GM12878 (cell line): ENCODE measurements around the gene ACVR1. TPM values are rescaled to one million over a fixed set of nuclear protein-coding genes. Genes with fewer than 3 reads are reported as not detected.

ENCODE experiments used
- ATAC-seq: fragments of 200-7000 bp; cut with Tn5 transposase; 3 replicates; pipeline ENCODE4 v1.9.1; 2020; ENCODE audit warnings: mild to moderate bottlenecking, moderate library complexity
- BruUV-seq: library from RNA; stranded (reverse); fragments of 400-500 nt; replicated peaks from 2 replicates; lab custom pipeline; 2021; lab: Mats Ljungman, UMichigan
- CTCF ChIA-PET: fragments of 300-600 bp; sonication (Branson Sonifier 250); formaldehyde crosslinking; extraction: SDS; loops from one replicate; lab custom pipeline; 2021; ENCODE audit warnings: inconsistent platforms; lab: Yijun Ruan, JAX
- POLR2A ChIA-PET: fragments of 350-600 bp; formaldehyde crosslinking; extraction: SDS; loops from one replicate; lab custom pipeline; 2021; ENCODE audit warnings: inconsistent platforms; lab: Charles Lee
- RAD21 ChIA-PET: fragments of 300-600 bp; sonication (Branson Sonifier 250); formaldehyde crosslinking; loops from one replicate; lab custom pipeline; 2023; ENCODE audit warnings: antibody characterized with exemption; ENCODE audit not compliant: unreplicated experiment; lab: Charles Lee
- SMC1A ChIA-PET: fragments of 300-600 bp; sonication (Branson Sonifier 250); formaldehyde crosslinking; loops from one replicate; lab custom pipeline; 2023; ENCODE audit not compliant: unreplicated experiment, uncharacterized antibody; lab: Charles Lee
- DNase-seq: peaks from one replicate; pipeline ENCODE4 v3.0.0-alpha.2; 2011; ENCODE audit warnings: low read depth, low spot score
- FAIRE-seq: peaks from 3 replicates; lab custom pipeline; 2011; peaks lifted over from hg19 to GRCh38; lab: Jason Lieb, UNC
- H2AFZ ChIP-seq: 2 replicates; pipeline ENCODE4 v1.6.0; 2011; ENCODE audit warnings: low read depth, low read length, control low read depth; ENCODE audit not compliant: control insufficient read depth
- H3K27ac ChIP-seq: 2 replicates; pipeline ENCODE4 v1.5.1; 2011; ENCODE audit warnings: control low read depth; ENCODE audit not compliant: control insufficient read depth, insufficient read depth
- H3K27me3 ChIP-seq, 2 experiments: replicated peaks in 1 of 2; 2 replicates each; pipeline versions ENCODE4 v1.6.0 to v1.6.1; 2011; ENCODE audit warnings: low read length in 1 of 2; ENCODE audit not compliant: control insufficient read depth in 2 of 2, insufficient read depth in 2 of 2
- H3K36me3 ChIP-seq, 2 experiments: 2 replicates each; pipeline ENCODE4 v1.5.1; 2011; ENCODE audit warnings: low read length in 1 of 2; ENCODE audit not compliant: control insufficient read depth in 2 of 2, insufficient read depth in 2 of 2
- H3K4me1 ChIP-seq: 2 replicates; pipeline ENCODE4 v1.6.1; 2011; ENCODE audit warnings: mild to moderate bottlenecking, low read length, moderate library complexity, mixed read lengths; ENCODE audit not compliant: control insufficient read depth, insufficient read depth
- H3K4me2 ChIP-seq: 2 replicates; pipeline ENCODE4 v1.6.0; 2011; ENCODE audit warnings: control low read depth; ENCODE audit not compliant: control insufficient read depth, insufficient read depth
- H3K4me3 ChIP-seq: fragments of 200-600 bp; sonication (generic); 2 replicates; pipeline ENCODE4 v1.5.1; 2016
- H3K79me2 ChIP-seq: 2 replicates; pipeline ENCODE4 v1.6.0; 2011; ENCODE audit warnings: low read length; ENCODE audit not compliant: control insufficient read depth, insufficient read depth
- H3K9ac ChIP-seq: 2 replicates; pipeline ENCODE4 v1.8.0; 2011; ENCODE audit warnings: low read length, control low read depth, mixed read lengths; ENCODE audit not compliant: control insufficient read depth, insufficient read depth
- H3K9me3 ChIP-seq: replicated peaks from 3 replicates; pipeline ENCODE4 v1.5.1; 2011; ENCODE audit warnings: mild to moderate bottlenecking, low read length; ENCODE audit not compliant: control insufficient read depth, insufficient read depth
- H4K20me1 ChIP-seq: 2 replicates; pipeline ENCODE4 v1.6.0; 2011; ENCODE audit not compliant: control insufficient read depth, insufficient read depth
- BHLHE40 ChIP-seq, 2 experiments: fragments of 450-650 bp in 1 of 2; IDR thresholded peaks; 2 replicates each; pipeline ENCODE4 v1.6.1; 2011 to 2017; ENCODE audit warnings: low read depth in 2 of 2, borderline replicate concordance in 1 of 2, improper control_type of control experiment in 1 of 2, low read length in 1 of 2, mild to moderate bottlenecking in 1 of 2
- CREM ChIP-seq: IDR thresholded peaks from 2 replicates; pipeline ENCODE4 v1.6.1; 2014; ENCODE audit warnings: antibody characterized with exemption, low read depth
- CTCF ChIP-seq, 3 experiments: IDR thresholded peaks in 2 of 3; conservative IDR thresholded peaks in 1 of 3; 2 replicates each; pipeline ENCODE4 v1.5.1; 2011; ENCODE audit warnings: low read depth in 3 of 3, low read length in 3 of 3, mild to moderate bottlenecking in 3 of 3, control low read depth in 2 of 3, moderate library complexity in 2 of 3, inconsistent platforms in 1 of 3, mixed read lengths in 1 of 3; ENCODE audit not compliant: control insufficient read depth in 2 of 3, insufficient read depth in 1 of 3; ENCODE audit errors: extremely low read depth in 1 of 3
- GABPA ChIP-seq: IDR thresholded peaks from 2 replicates; pipeline ENCODE4 v1.6.1; 2014; ENCODE audit warnings: antibody characterized with exemption, low read depth, mild to moderate bottlenecking, inconsistent platforms
- JUND ChIP-seq: IDR thresholded peaks from 2 replicates; pipeline ENCODE4 v1.6.1; 2012; ENCODE audit warnings: low read depth, mild to moderate bottlenecking, low read length, improper control_type of control experiment, moderate library complexity
- MEF2A ChIP-seq: IDR thresholded peaks from 2 replicates; pipeline ENCODE4 v1.6.1; 2011; ENCODE audit warnings: low read depth, mild to moderate bottlenecking, low read length, moderate library complexity; ENCODE audit not compliant: insufficient read depth
- NBN ChIP-seq: fragments of 450-650 bp; IDR thresholded peaks from 2 replicates; pipeline ENCODE4 v1.6.1; 2016
- NKRF ChIP-seq: fragments of 450-650 bp; conservative IDR thresholded peaks from 2 replicates; pipeline ENCODE4 v1.6.1; 2017; ENCODE audit warnings: mild to moderate bottlenecking, moderate library complexity
- POLR2A ChIP-seq: IDR thresholded peaks from 2 replicates; pipeline ENCODE4 v1.6.1; 2011; ENCODE audit warnings: low read depth, mild to moderate bottlenecking, low read length
- RUNX3 ChIP-seq: IDR thresholded peaks from 2 replicates; pipeline ENCODE4 v1.6.1; 2012; ENCODE audit warnings: low read length, inconsistent platforms
- SMAD5 ChIP-seq: IDR thresholded peaks from 2 replicates; pipeline ENCODE4 v1.6.1; 2016; ENCODE audit warnings: antibody characterized with exemption, low read depth
- SREBF2 ChIP-seq: IDR thresholded peaks from 2 replicates; pipeline ENCODE4 v1.6.1; 2012; ENCODE audit warnings: mild to moderate bottlenecking, low read length
- SUPT20H ChIP-seq: IDR thresholded peaks from 2 replicates; pipeline ENCODE4 v1.6.1; 2011; ENCODE audit warnings: low read depth, mild to moderate bottlenecking, low read length, moderate library complexity, borderline replicate concordance; ENCODE audit not compliant: control insufficient read depth
- SUZ12 ChIP-seq: fragments of 200-600 bp; sonication (generic); IDR thresholded peaks from one replicate; pipeline ENCODE4 v1.6.1; 2018; ENCODE audit warnings: antibody characterized with exemption, mild to moderate bottlenecking; ENCODE audit not compliant: unreplicated experiment
- TBL1XR1 ChIP-seq: IDR thresholded peaks from 2 replicates; pipeline ENCODE4 v1.6.1; 2012; ENCODE audit warnings: low read depth, low read length, improper control_type of control experiment
- YBX1 ChIP-seq: fragments of 450-650 bp; IDR thresholded peaks from 2 replicates; pipeline ENCODE4 v1.6.1; 2016; ENCODE audit warnings: antibody characterized with exemption
- ZNF24 ChIP-seq: fragments of 450-650 bp; IDR thresholded peaks from 2 replicates; pipeline ENCODE4 v1.6.1; 2017; ENCODE audit warnings: antibody characterized with exemption, mild to moderate bottlenecking
- ZNF592 ChIP-seq: fragments of 450-650 bp; IDR thresholded peaks from 2 replicates; pipeline ENCODE4 v1.6.1; 2017; ENCODE audit warnings: mild to moderate bottlenecking, moderate library complexity
- in situ Hi-C: fragments of 300-500 bp; cut with MboI; formaldehyde crosslinking; loops from 9 replicates; pipeline ENCODE4 v1.14.3; 2018; ENCODE audit warnings: mixed read lengths
- intact Hi-C: fragments of 100-400 bp; cut with micrococcal nuclease; formaldehyde crosslinking; loops from one replicate; pipeline ENCODE4 v1.14.2; 2022; ENCODE audit not compliant: unreplicated experiment
- polyA plus RNA-seq, 11 experiments: library from polyadenylated mRNA; depleted of rRNA in 4 of 11; unstranded in 6 of 11; stranded (reverse) in 5 of 11; fragments of >200 nt; fragmentation: Nextera tagmentation in 4 of 11; fragmentation: Illumina TruSeq in 1 of 11; extraction: Ambion mirVana in 4 of 11; extraction: Trizol in 1 of 11; gene quantifications; 1 replicate in 1 of 11; 2 replicates in 10 of 11; pipeline versions ENCODE4 v1.2.1 to v1.2.3, GENCODE V29; 2011 to 2016; ENCODE audit warnings: inconsistent platforms in 2 of 11, missing spikeins in 2 of 11, low read depth in 1 of 11
- total RNA-seq, 4 experiments: library from RNA; depleted of rRNA in 3 of 4; stranded (reverse); fragments of >200 nt in 3 of 4; fragmentation: Illumina TruSeq in 1 of 4; extraction: Trizol in 1 of 4; gene quantifications; 2 replicates each; pipeline versions ENCODE4 v1.2.1 to v1.2.3, GENCODE V29; 2013 to 2021

The ACVR1 gene
- total and polyA plus RNA-seq, 10 of the 15 experiments (the other 5 are each of a cell fraction or from before 2014, with no cell fraction given), result 0.06 to 0.24 (median 0.14) TPM; not detected in 4

- TF ChIP-seq NKRF (no peak), ZNF592 (no peak), YBX1 (no peak), SREBF2 (no peak), MEF2A (no peak)
- TF ChIP-seq, all 136 proteins: peak for 0
Measured at GRCh38 chr2:157918319-157918718, 42.2 kb upstream of the ACVR1 start (continued).

GRCh38 chr2:157911750-157912149, 35.6 kb upstream of the ACVR1 start:
- Histone ChIP-seq H3K9me3 (no peaks in the 10 kb centered on the region), H3K27ac (no peak overlapping the region), H3K4me3 (no peak overlapping the region), H3K4me1 (no peaks in the 10 kb centered on the region), H3K4me2 (no peak overlapping the region), H3K36me3 (no peaks in the 10 kb centered on the region), H3K27me3 (no peaks in the 10 kb centered on the region; a peak in 1 of 4 replicates), H2AFZ (no peak overlapping the region), H3K79me2 (no peaks in the 10 kb centered on the region), H4K20me1 (no peaks in the 10 kb centered on the region), H3K9ac (no peak overlapping the region)
- FAIRE-seq (no peak), ATAC-seq (no peak), DNase-seq (no peak)
- intact Hi-C loops (no loop called here), in situ Hi-C loops (no loop called here)
- ChIA-PET SMC1A (interaction anchor here (2.4 kb wide), 1 partner anchor 10 kb away, joined by 7 read pairs; no protein-coding TSS in a partner anchor), POLR2A (no interaction called here), RAD21 (no interaction called here), CTCF (no interaction called here)
- BruUV-seq, result no TSS peak
- TF ChIP-seq ZNF24 (no peak), JUND (no peak), CTCF (IDR thresholded peaks at IDR 0.05 in 2 of 3, conservative IDR thresholded peaks at IDR 0.05 in 1 of 3; ENCODE audit: control insufficient read depth in 2 of 3, extremely low read depth in 1 of 3, insufficient read depth in 1 of 3, low read depth in 3 of 3, low read length in 3 of 3) (no peak), BHLHE40 (IDR thresholded peaks at IDR 0.05; ENCODE audit: borderline replicate concordance in 1 of 2, low read depth in 2 of 2, low read length in 1 of 2) (no peak), CREM (no peak), SMAD5 (no peak), TBL1XR1 (no peak), SUPT20H (no peak), POLR2A (no peak), NBN (no peak), RUNX3 (no peak), SUZ12 (no peak), GABPA (no peak)
